Central memory CD8-positive, alpha-beta T cell (primary cell): ENCODE results near the gene DCAF4.
A peak's percentile ranks its signal among the peaks of the same experiment; 100 is the strongest.

Experiments
- ATAC-seq: fragments of 150-1000 bp; cut with Tn5 transposase; replicated peaks from 2 replicates; pipeline ENCODE4 v1.10.0; 2022; ENCODE audit warnings: mild to moderate bottlenecking, moderate FRiP score, moderate number of reproducible peaks; ENCODE audit not compliant: poor library complexity, severe bottlenecking; ENCODE audit errors: extremely low read depth
- DNase-seq, 2 donors: peaks; one replicate each; pipeline ENCODE4 v3.0.0; 2021; ENCODE audit warnings: low spot score in 2 of 2
- H3K27ac Mint-ChIP-seq: one replicate; pipeline ENCODE4 v1.8.0; 2022; ENCODE audit warnings: low read depth, mild to moderate bottlenecking, moderate library complexity, mixed read lengths
- H3K27me3 Mint-ChIP-seq: one replicate; pipeline ENCODE4 v1.8.0; 2022; ENCODE audit warnings: mixed read lengths
- H3K36me3 Mint-ChIP-seq: one replicate; pipeline ENCODE4 v1.8.0; 2022; ENCODE audit warnings: mild to moderate bottlenecking, moderate library complexity, mixed read lengths; ENCODE audit not compliant: insufficient read depth
- H3K4me1 Mint-ChIP-seq: one replicate; pipeline ENCODE4 v1.8.0; 2022; ENCODE audit warnings: mixed read lengths
- H3K4me3 Mint-ChIP-seq: one replicate; pipeline ENCODE4 v1.8.0; 2022; ENCODE audit warnings: mild to moderate bottlenecking, moderate library complexity, mixed read lengths
- H3K9me3 Mint-ChIP-seq: one replicate; pipeline ENCODE4 v1.8.0; 2022; ENCODE audit warnings: mixed read lengths

DCAF4 gene, protein sequence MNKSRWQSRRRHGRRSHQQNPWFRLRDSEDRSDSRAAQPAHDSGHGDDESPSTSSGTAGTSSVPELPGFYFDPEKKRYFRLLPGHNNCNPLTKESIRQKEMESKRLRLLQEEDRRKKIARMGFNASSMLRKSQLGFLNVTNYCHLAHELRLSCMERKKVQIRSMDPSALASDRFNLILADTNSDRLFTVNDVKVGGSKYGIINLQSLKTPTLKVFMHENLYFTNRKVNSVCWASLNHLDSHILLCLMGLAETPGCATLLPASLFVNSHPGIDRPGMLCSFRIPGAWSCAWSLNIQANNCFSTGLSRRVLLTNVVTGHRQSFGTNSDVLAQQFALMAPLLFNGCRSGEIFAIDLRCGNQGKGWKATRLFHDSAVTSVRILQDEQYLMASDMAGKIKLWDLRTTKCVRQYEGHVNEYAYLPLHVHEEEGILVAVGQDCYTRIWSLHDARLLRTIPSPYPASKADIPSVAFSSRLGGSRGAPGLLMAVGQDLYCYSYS

DNA sequence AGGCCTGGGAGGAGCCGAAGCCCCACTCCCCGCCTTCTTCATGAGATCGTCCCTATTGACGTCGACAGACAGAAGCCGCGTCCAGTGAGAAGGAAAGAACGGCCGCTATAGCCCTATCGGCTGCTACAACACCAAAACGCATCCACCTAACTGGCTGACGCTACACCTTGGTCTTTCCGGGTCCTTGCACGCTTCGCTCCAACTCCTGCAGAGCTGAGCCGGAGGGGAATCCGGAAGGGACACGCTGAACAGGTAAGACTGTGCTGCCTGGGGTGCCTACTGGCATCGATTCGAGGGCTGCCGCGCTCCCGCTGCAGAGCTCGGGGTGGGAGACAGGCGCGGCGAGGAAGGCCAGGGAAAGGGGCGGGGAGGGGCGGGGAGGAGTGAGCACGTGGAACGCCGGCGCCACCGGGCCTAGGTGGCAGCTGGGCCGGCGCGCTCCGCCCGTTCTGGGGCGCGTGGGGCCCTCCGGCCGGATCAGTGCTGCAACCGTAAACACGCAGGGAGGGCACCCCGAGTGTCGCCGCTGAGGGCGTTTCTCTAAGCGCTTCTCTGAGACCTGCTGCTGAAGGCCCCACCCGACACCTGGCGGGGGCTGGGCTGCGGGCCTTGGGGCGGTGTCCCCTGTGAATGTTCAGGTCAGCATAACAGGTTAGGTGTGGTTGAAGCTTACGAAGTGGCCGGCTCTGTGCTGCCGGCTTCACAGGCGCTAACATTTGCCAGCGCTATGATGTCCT lies at the start of gene DCAF4:
DCAF4 (plus strand) TSS at position 173 of the 737 bp plus-strand sequence. CDS start 11,515 bp downstream, outside the sequence.
- peak; percentile 97 for ATAC-seq
- peak; percentile 78 to 88 for DNase-seq
- Mint-ChIP-seq H3K36me3 (peaks cover 4% of the 10 kb centered on the region), H3K9me3 (no peaks in the 10 kb centered on the region), H3K4me1 (peaks cover 20% of the 10 kb centered on the region), H3K27me3 (no peaks in the 10 kb centered on the region), H3K4me3 (peak within 1 kb of the TSS; percentile 91), H3K27ac (peak within 1 kb of the TSS; percentile 87)

DNA sequence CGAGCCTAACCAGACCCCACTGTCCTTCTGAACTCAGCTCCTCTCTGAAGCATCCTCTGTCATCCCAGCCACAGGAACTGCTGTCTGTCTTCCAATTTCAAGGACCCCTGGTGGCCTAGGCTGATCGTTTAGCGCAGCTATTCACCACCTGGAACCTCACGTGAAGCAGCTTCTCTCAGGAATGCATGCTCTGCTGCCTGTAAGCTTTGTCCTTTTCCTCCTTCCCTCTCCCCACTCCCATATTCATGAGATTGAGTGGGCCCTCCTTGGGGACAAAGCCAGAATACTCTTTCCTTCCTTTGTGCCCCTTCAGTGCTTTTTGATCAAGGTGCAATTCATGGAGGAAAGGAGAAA lies 49.6 kb upstream of the DCAF4 start:
- Mint-ChIP-seq H3K4me3 (no peak overlapping the region), H3K9me3 (no peaks in the 10 kb centered on the region), H3K27ac (no peak overlapping the region), H3K4me1 (no peaks in the 10 kb centered on the region), H3K36me3 (no peaks in the 10 kb centered on the region), H3K27me3 (peaks cover 79% of the 10 kb centered on the region)
- DNase-seq (no peak), ATAC-seq (no peak)

DNA sequence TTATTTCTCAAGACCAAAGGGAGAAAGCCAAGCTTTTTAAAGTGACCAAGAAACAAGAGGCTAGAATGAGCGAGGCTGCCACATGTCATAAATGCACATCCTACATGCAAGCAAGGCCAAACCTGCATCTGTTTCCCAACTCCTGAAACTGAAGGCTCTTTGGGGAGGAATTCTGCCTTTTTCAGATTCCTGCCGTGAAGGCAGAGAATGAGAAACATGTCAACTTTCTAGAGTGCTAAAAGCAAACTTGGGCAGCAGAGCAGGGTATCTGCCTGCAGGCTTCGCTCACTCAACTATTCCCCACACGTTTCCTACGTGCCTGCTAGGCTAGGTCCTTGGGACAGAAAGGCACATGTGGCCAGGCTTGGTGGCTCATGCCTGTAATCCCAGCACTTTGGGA lies 47.5 kb upstream of the DCAF4 start:
- H3K27me3 Mint-ChIP-seq: peaks cover 80% of the 10 kb centered on the region
- no peak for ATAC-seq
- no peaks in the 10 kb centered on the region for H3K9me3 Mint-ChIP-seq
- H3K36me3 Mint-ChIP-seq: no peaks in the 10 kb centered on the region
- H3K4me3 Mint-ChIP-seq: no peak overlapping the region
- H3K4me1 Mint-ChIP-seq: no peaks in the 10 kb centered on the region
- no peak for DNase-seq
- H3K27ac Mint-ChIP-seq: no peak overlapping the region

DNA sequence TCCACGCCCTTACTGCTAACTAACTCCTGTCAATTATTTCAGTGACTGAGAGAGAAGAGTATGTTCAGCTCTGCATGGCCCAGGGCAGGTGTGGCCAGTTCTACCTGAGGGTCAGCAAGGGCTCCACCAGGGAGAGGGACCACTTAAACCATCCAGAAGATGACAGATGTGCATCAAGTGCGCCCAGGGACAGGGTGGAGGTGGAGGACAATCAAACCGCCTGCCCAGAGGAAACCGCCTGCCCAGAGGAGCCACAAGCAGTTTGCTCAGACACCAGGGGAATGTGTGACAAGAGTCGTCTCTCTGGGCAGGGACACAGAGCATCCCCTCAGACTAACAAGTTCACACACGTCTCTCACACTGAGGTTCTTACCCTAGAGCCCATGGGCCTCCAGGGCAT lies 46.8 kb upstream of the DCAF4 start:
- Mint-ChIP-seq H3K4me1 (no peaks in the 10 kb centered on the region), H3K4me3 (no peak overlapping the region)
- DNase-seq: no peak

DNA sequence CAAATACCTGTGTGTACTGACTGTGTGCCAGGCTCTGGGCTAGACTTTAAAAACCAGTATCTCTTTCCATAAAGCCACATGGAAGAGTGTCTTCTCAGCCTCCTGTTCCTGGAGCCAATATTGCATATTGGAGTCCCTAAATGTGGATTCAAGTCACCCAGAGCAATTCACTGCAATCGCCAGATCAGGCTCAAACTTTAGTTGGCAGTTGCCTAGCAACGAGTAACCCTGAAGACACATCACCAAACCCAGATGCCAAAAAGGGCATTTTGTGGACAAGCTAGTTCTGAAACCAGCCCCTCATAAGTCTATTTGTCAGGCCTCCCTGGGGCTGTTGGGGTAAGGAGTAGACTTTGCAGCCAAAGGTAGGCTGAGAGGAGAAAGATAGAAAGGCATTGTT lies 46.1 kb upstream of the DCAF4 start:
- Mint-ChIP-seq H3K27ac (no peak overlapping the region), H3K36me3 (no peaks in the 10 kb centered on the region), H3K4me3 (no peak overlapping the region), H3K27me3 (peaks cover 66% of the 10 kb centered on the region), H3K4me1 (no peaks in the 10 kb centered on the region), H3K9me3 (no peaks in the 10 kb centered on the region)
- ATAC-seq (no peak), DNase-seq (no peak)

More for the DNA sequence above, 46.8 kb upstream of the DCAF4 start:
- no peak for ATAC-seq
- Mint-ChIP-seq H3K9me3 (no peaks in the 10 kb centered on the region), H3K27me3 (peaks cover 73% of the 10 kb centered on the region), H3K27ac (no peak overlapping the region), H3K36me3 (no peaks in the 10 kb centered on the region)

DNA sequence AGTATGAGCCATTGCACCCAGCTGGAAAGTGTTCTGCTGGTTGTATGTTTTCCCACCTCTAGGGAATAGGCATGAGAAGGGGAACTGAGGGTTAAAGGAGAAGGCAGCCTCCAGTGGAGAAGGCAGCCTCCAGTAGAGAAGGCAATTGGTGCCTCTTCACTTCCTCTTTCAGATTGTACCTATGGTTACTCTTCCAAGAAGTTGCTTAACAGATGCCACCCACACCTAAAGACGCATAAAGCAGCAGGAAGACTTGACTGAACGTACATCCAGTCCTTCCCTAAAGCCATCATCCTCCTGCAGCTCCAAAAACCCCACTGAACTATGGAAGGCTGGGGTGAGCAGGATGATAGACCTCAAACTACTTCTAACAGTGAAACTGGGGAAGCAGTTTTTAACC lies 45.4 kb upstream of the DCAF4 start:
- no peaks in the 10 kb centered on the region for H3K4me1 Mint-ChIP-seq
- peaks cover 59% of the 10 kb centered on the region for H3K27me3 Mint-ChIP-seq
- H3K36me3 Mint-ChIP-seq: peaks cover 2% of the 10 kb centered on the region
- ATAC-seq (no peak), DNase-seq (no peak)
- no peak overlapping the region for H3K4me3 Mint-ChIP-seq
- no peaks in the 10 kb centered on the region for H3K9me3 Mint-ChIP-seq
- H3K27ac Mint-ChIP-seq: no peak overlapping the region

DNA sequence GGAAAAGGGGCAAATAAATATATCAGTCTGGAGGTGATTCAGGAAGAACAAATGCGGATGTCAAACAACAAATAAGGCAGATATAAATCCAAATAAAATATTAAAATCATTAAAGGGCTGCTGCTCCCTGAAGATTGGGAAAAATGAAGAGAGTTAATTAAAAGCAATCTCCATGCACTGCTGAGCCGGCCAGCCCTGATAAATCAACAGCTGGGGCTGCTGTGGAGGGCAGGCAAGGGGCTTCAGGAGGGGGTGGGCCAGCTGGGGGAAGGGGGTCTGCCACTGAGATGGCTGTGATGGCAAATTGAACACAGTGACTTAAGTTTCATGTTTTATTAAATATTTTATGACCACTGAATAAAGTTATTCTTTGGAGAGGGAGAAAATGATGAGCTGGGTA lies 44.7 kb upstream of the DCAF4 start:
- Mint-ChIP-seq H3K36me3 (peaks cover 2% of the 10 kb centered on the region), H3K27me3 (peaks cover 52% of the 10 kb centered on the region), H3K4me3 (no peak overlapping the region), H3K4me1 (no peaks in the 10 kb centered on the region), H3K9me3 (no peaks in the 10 kb centered on the region), H3K27ac (no peak overlapping the region)
- DNase-seq (no peak), ATAC-seq (no peak)

DNA sequence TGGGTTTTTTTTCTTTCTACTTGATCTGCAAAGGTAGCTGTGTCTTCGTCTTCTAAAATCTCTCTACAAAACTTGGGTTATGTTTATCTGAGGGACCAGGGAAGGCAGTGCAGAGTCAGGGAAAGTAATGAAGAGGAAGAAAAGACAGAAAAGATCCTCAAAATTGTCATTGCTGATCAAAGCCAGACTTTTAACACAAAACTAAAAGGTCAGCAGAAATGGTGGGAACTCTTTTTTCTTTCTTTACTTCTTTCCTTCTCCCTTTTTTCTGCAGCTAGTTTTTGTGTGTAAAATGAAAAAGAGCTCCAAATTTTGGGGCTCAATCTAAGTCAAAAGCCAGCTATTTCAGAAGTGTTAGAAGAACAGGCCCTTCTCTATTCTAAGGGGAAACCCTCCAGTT lies 44.2 kb upstream of the DCAF4 start:
- Mint-ChIP-seq H3K4me3 (no peak overlapping the region), H3K4me1 (no peaks in the 10 kb centered on the region), H3K27ac (no peak overlapping the region)

DNA sequence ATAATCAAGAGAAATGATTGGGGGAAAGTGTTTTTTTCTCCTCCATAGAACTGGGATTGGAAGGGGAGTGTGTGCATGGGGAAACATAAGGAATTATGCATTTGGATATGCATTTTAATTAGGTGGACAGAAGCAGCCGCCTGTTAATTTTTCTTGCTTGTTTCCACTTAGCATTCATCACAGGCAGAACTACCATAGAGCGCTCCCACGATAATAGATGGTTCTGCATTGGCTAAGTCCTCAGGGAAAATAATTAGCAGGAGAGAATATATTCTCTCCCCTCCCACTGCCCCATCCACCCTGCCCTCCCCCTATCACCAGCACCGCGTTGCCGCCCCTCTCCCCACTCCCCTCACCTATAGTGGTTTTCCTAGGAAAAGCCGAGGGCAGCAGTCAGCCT lies 43.8 kb upstream of the DCAF4 start:
- peaks cover 43% of the 10 kb centered on the region for H3K27me3 Mint-ChIP-seq
- H3K27ac Mint-ChIP-seq: no peak overlapping the region
- H3K36me3 Mint-ChIP-seq: peaks cover 2% of the 10 kb centered on the region
- H3K4me3 Mint-ChIP-seq: no peak overlapping the region
- ATAC-seq: no peak
- DNase-seq: no peak
- no peaks in the 10 kb centered on the region for H3K4me1 Mint-ChIP-seq
- no peaks in the 10 kb centered on the region for H3K9me3 Mint-ChIP-seq

More for the DNA sequence above, 44.2 kb upstream of the DCAF4 start:
- H3K9me3 Mint-ChIP-seq: no peaks in the 10 kb centered on the region
- peaks cover 47% of the 10 kb centered on the region for H3K27me3 Mint-ChIP-seq
- ATAC-seq (no peak), DNase-seq (no peak)
- H3K36me3 Mint-ChIP-seq: peaks cover 2% of the 10 kb centered on the region

DNA sequence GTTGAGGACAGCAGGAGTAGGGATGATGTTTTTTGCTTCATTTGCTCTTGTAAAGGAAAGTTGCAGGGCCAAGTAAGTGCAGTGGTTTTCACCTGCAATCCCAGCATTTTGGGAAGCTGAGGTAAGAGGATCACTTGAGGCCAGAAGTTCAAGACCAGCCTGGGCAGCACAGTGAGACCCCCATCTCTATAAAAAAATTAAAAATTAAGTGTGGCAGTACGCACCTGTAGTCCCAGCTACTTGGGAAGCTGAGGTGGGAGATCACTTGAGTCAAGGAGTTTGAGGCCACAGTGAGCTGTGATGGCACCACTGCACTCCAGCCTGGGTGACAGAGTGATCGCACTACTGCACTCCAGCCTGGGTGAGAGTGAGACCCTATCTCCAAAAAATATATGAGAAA lies 43.2 kb upstream of the DCAF4 start:
- Mint-ChIP-seq H3K27ac (no peak overlapping the region), H3K9me3 (no peaks in the 10 kb centered on the region), H3K27me3 (peaks cover 37% of the 10 kb centered on the region), H3K36me3 (peaks cover 2% of the 10 kb centered on the region), H3K4me3 (no peak overlapping the region), H3K4me1 (no peaks in the 10 kb centered on the region)
- no peak for ATAC-seq
- no peak for DNase-seq

DNA sequence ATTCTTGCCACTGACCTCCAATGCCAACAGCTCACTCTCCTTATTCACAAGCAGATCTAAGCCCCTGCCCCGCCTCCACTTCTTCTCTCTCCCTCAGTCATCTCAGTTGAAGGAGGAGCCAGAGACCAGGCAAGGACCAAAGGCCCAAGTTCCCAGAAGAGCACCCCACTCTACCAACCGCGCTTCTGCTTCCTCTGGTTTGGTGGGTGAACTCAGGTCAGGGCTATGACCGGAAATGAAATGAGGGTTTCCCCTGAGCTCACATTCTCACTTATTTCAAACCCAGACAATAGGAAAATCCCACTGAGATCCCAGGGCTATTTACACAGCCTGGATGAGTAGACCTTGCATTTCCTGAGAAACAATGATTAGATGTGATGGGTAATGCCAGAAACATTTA lies 42.3 kb upstream of the DCAF4 start:
- Mint-ChIP-seq H3K36me3 (peaks cover 2% of the 10 kb centered on the region), H3K4me1 (no peaks in the 10 kb centered on the region), H3K27me3 (peaks cover 29% of the 10 kb centered on the region), H3K4me3 (no peak overlapping the region), H3K27ac (no peak overlapping the region), H3K9me3 (no peaks in the 10 kb centered on the region)
- ATAC-seq: no peak
- DNase-seq: no peak

DNA sequence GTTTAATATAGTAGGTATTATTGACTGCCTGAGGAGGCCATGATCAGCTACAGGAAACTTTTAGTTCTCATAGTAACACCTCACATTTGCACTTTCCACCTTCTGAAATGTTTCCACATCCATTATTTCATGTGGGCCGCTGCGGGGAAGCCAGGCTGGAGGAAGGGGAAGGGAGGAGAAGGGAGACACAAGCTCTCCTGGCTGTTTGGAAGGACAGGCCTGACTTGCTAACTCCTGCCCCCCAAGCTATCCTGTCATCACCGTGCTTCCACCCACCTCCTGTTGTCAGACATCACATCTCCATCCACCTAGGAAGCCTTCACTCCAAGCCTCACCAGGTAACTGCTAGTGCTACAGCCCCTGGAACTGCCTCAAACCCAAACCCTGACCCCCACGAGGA lies 41.9 kb upstream of the DCAF4 start:
- H3K36me3 Mint-ChIP-seq: peaks cover 2% of the 10 kb centered on the region
- no peak overlapping the region for H3K27ac Mint-ChIP-seq
- no peak overlapping the region for H3K4me3 Mint-ChIP-seq
- H3K9me3 Mint-ChIP-seq: no peaks in the 10 kb centered on the region
- peaks cover 25% of the 10 kb centered on the region for H3K27me3 Mint-ChIP-seq
- DNase-seq: no peak
- ATAC-seq: no peak
- H3K4me1 Mint-ChIP-seq: no peaks in the 10 kb centered on the region

DNA sequence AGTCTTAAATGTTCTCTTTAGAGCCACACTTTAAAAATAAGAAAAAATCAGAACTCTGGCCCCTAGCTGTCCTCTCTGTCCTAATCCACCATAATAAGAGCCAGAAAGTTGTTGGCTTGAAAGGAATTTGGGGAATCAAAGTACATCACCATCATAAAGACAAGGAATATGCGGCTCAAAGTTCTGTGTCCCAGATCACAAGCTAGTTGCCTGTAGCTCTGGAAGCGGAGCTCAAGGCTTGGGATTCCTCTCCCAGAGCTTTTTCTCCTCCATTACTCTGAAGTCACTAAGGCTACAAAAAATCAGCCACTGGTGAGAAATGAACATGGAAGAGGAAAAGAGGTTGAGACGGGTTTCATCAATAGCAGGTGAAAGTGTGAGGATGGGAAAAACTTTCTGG lies 38.8 kb upstream of the DCAF4 start:
- peaks cover 26% of the 10 kb centered on the region for H3K27me3 Mint-ChIP-seq
- no peak overlapping the region for H3K4me3 Mint-ChIP-seq
- H3K36me3 Mint-ChIP-seq: peaks cover 2% of the 10 kb centered on the region
- ATAC-seq (no peak), DNase-seq (no peak)
- H3K4me1 Mint-ChIP-seq: peaks cover 5% of the 10 kb centered on the region
- H3K9me3 Mint-ChIP-seq: no peaks in the 10 kb centered on the region
- no peak overlapping the region for H3K27ac Mint-ChIP-seq
